GM19463 (cell line): ENCODE data around the gene MAP3K6.
A peak's percentile ranks its signal among the peaks of the same experiment; 100 is the strongest.

Experiments used
- ATAC-seq: cut with Tn5 transposase; IDR thresholded peaks from one replicate; pipeline ENCODE4 v1.9.1; 2021; ENCODE audit warnings: mild to moderate bottlenecking, moderate library complexity; ENCODE audit not compliant: unreplicated experiment

The MAP3K6 gene

GRCh38 chr1:27374362-27375086, 7.8 kb upstream of the MAP3K6 start, which contains the start of gene FCN3:
TSS of gene FCN3 (minus strand) at chr1:27374824. CDS start at chr1:27374818, 6 bp downstream.
- ATAC-seq = no peak

DNA sequence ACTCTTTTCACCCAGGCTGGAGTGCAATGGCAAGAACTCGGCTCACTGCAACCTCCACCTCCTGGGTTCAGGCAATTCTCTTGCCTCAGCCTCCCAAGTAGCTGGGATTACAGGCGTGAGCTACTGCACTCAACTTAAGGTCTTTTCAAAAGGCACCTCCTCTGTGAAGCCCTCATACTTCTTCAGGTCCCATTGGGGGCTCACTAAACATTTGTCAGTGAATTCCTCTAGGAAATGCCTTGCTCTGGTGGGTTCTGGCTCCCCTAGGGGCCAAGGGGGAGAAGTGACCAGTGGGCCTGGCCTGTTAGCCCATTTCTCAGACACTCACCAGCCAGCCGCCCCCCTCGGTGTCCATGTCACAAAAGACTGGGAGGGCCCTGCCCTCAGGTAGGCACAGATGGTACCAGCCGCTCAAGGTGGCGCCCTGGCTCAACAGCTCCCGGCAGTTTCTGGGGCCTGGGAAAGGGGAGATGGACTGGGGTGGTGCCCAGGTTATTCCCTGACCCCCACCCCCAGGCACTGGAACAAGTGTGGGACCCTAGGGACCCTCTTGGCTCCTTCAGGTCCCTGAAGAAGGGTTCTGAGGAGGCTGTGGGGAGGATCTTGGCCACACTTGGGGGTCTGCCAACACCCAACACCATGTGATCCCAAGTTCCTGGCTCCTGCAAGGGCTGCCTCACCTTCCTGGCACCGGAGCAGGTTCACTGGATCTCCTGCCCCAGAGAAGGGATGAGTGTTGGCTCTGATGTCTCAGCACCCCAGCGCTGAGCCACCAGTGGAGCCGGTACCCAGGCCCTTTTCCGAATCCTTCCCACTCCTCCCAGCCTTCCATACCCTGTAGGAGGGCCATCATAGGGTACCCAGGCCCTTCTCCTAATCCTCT, 6.3 kb upstream of the MAP3K6 start:
- no peak for ATAC-seq

- ATAC-seq = no peak
Measured at GRCh38 chr1:27372022-27372807, 5.5 kb upstream of the MAP3K6 start.

GRCh38 chr1:27368869-27369582, 2.3 kb upstream of the MAP3K6 start:
- ATAC-seq = no peak

DNA sequence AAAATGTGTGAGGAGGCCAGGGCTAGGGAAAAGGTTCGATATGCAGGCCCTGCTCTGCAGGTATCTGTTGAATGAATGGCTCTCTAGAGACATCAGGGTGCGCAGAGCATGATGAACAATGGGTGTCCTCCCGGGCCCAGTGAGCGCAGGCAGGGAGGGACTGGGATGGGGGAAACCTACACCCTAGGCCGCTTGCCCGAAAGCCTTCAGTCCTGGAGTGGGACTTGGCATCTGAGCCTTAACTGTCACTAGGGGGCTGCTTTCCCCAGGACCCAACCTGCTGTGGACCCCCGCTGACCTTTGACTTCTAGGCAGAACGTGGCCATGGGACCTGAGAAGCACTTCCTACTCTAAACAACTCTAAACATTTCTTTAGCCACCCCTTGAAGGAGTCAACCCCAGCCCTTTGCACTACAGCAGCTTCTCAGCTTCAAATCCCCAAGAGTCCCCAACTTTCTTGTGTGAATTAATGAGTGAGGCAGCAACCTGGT, 444 bp upstream of the MAP3K6 start:
- no peak for ATAC-seq

GRCh38 chr1:27366113-27366410, 699 bp downstream of the MAP3K6 start:
- ATAC-seq = no peak

GRCh38 chr1:27365372-27366112, 1.2 kb downstream of the MAP3K6 start:
- no peak for ATAC-seq

DNA sequence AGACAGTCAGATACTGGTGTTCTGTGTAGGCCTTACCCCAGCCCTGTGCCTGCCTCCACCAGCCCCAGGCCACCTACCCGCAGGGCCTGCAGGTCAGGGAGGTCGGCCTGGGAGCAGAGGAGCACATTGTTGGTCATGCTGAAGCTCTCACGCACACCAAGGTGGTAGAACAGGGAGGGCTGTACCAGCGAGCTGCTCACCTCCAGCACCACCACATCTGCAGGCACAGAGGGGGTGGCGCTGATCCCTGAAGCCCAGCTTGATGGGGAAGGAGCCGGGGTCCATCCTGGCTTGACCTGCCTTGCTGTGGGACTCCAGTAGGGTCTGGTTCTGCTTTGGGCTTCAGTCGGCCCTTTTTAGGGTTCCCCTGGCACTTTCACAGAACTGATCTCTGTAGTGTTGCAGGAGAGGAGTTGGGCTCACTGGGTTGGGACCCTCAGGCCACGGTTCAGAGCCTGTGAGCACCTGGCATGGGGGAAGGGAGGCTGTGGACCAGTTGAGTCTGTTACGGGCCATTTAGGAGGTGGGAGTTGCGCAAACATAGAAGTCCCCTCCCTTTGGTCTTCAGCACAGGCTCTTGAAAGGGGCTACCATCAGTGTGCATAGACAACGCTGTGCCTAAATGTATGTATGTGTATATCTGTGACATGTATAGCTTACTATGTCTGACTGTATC, 1.9 kb downstream of the MAP3K6 start:
- no peak for ATAC-seq

DNA sequence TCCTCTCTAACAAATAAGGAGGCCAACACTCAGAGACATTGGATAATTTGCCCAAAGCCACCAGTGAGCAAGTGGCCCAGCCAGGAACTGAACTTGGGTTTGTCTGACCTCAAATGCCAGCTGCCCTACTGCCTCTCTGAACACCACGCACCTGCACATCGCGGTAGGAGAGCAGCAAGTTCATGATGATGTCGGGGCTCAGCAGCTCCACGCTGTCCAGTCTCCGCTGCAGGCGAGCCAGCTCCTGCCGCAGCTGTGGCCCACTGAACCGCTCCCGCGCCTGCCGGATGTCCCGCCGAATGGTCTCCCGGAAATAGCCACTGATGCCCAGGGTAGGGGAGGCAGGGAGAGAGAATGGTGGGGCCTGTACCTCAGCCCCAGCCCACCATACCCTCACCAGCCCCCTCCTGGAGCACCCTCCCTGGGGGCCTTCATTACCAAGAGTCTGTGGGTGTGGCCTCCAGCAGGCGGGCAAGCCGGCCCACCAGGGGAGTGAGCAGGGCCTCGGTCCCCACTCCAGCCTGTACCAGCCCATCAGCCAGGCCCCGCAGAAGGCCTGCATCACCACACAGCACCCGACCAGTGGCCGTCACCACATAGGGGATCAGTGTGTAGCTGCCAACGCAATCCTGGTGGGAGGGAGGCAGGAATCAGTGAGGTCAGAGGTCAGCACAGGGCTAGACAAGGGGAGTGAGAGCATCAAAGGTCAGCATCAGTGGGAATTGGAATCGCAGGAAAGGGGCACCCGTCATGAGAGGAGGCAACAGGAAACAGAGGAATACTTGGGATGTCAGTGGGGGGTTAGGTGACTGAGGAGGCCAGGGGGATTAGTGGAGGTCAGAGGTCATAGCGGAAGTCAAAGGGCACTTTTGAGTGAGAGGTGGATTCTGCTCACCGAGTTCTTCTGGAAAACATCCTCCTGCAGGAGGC, 2.7 kb downstream of the MAP3K6 start:
- no peak for ATAC-seq

DNA sequence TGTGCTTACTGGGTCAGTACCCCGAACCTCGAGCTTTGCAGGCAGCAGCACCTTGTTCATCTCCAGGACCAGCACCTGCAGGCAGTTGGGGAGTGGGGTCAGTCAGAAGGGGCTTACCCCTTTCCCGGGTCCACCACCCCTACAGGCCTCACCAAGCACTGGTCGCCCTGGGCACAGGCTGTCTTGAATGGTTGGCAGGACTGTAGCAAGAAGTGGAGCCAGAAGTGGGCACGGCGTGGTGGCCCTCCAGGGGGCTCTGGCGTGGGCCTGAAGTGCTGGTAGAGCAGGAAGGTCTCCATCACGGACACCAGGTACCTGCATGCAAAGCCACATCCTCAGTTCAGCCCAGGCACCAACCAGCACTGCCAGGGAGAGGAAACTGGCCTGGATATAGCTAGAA, 5.2 kb downstream of the MAP3K6 start:
- ATAC-seq = no peak

GRCh38 chr1:27361044-27361402, 5.7 kb downstream of the MAP3K6 start:
- ATAC-seq = no peak

DNA sequence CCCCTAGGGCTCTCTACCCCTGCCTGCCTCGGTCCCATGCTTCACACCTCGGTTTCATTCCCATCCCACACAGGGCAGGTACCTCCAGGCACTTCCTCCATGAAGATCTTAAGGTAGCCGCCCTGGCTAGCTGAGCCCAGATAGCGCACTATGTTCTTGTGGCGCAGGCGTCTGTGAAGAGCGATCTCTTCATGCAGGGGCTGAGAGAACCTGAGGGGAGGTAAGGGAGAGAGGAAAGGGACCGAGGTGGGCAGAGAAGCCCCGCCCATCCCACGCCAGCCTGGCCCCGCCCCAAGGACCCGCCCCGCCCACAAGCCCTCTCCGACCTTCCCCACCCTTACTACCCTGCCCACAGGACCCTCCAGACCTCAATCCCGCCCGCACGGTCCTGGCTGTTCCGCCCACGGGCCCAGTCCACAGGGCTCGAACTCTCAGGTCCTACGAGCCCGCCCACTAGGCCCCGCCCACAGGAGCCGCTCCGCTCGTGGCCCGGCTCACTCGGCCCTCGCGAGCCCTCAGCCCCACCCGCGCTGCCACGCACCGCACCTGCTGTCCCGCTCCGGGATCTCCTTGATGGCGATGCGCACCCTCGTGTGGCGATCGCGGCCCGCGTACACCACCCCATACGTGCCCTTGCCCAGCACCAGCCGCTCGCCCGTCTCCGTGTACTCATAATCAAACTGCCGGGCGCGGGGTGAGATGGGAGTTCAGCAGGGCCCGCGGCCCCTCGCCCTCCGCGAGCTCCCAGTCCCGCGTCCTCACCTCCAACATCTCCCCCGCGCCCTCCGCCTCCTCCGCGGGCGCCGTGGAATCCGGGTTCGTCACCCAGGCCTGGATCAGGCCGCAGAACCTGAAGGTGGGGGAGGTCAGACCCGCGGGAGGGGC, 6.4 kb downstream of the MAP3K6 start:
- no peak for ATAC-seq

DNA sequence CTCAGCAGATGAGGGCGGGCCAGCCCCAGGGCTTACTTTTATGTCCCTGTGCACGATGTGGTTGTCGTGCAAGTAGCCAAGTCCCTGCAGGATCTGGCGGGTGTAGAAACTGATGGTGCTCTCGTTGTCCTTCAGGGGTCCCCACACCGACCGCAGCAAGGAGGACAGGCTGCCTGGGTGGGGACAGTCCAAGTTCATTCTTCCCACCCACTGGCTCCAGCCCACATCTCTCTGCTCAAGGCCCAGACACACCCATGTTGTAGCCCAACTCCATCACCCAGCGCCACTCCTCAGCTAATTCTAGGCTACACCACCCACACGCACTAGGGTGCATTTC, 7.0 kb downstream of the MAP3K6 start:
- no peak for ATAC-seq

GRCh38 chr1:27358928-27359313, 7.8 kb downstream of the MAP3K6 start:
- no peak for ATAC-seq

DNA sequence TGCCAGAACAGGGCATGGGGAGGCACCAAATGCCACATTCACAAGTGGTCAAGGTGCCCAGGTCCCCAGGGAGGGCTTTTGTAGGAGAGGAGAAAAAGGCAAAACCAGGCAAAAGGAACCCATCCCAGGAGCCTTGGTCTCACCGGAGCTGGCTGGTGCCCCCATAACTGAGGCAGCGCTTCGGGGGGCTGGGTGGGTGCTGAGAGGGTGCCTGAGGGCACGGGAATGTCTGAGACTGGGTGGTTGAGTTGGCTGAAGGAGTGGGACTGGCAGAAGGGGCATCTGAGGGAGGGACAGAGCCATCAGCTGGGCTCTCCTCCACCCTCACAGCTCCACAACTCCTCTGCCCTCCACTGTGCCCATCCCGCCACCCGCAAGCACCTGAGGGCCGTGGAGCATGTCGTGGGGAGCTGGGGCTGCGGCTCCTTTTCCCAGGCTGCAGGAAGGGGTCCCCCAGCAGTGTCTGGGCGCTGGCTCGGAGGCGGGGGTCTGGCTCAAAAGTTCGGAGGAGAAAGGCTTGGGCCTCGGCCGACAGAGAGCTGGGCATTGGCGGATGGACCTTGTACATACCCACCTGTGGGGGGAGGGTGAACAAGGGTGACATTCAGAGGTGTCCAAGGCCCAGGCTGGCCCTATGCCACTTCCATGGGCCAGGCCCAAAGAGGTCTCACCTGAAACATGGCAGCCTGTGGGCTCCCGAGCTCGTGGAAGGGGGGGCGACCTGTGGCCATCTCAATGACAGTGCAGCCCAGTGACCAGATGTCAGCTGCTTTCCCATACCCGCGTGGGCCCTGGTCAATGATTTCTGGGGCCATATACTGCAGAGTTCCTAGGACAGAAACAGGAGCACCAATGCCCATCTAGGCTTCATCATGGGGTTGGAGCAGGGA, 8.5 kb downstream of the MAP3K6 start:
- no peak for ATAC-seq

DNA sequence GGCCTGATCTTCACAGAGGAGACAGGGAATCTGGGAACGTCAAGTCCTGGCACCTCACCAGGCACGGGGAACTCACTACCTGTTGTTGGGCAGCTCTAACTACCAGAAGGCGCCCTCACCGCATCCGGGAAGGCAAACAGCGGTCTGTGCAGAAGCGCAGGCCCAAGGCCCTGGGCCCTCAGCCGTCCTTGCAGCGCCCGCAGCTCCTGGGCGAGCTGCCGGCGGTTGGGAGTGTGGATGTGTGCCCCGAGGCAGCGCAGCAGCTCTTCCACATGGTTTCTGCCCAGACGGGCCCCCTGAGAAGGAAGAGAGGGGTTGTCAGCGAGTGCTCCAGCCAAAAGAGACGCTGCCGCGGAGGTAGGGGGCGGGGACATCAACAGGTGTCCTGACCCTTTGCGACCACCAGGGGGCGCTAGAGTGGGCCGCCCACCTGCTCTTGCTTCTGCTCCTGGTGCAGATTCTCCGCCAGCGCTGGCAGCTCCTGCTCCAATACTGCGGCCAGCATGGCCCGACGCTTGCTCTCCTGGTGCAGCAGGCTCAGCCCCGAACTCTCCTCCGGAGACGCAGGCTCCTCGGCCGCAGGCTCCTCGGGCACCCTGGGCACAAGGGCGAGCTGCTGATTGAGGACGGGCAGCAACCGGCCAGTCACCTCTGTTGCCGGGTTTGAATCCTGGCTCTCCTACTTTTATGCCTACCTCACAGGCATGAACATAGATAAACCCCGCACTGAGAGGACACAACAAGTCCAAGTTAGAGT, 9.3 kb downstream of the MAP3K6 start:
- ATAC-seq = peak; percentile 48
